Choroid plexus epithelial cell (primary cell): ENCODE measurements around the gene CLCN5.

Source experiments
- DNase-seq: peaks from one replicate; pipeline ENCODE4 v3.0.0-alpha.2; 2010; ENCODE audit warnings: low read depth
- H3K4me3 ChIP-seq: 2 replicates; pipeline ENCODE4 v1.5.1; 2011; ENCODE audit warnings: low read depth, mild to moderate bottlenecking, control low read depth, low read length, moderate library complexity
- CTCF ChIP-seq: conservative IDR thresholded peaks from 2 replicates; pipeline ENCODE4 v1.5.1; 2011; ENCODE audit warnings: low read depth, mild to moderate bottlenecking, control low read depth, inconsistent platforms, low read length, moderate library complexity

Gene CLCN5

DNA sequence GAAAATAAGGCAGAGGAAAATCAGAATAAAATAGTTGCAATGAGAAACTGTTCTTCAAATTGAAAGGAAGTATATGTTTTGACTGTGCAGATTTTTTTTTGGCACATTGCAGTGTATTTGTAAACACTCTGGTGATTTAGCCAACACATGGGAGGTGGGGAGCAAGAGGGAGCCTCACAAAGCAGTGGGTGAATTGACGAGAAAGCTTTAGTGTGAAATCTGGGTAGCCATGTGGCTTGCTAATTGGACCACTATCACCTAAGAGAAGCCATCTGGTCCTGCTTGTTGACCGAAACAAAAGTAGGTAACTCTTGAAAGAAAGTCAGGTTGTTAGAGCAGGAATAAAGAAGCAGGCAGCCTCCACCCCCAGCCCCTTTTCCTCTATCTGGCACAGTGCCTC lies 10.4 kb downstream of the CLCN5 start:
- no peak overlapping the region for H3K4me3 ChIP-seq
- DNase-seq, result no peak
- TF ChIP-seq CTCF, result no peak

GRCh38 chrX:49934148-49934547 lies 11.8 kb downstream of the CLCN5 start:
- DNase-seq, result peak; percentile 24
- TF ChIP-seq CTCF, result no peak
- no peak overlapping the region for H3K4me3 ChIP-seq

GRCh38 chrX:49934729-49935128 lies 12.3 kb downstream of the CLCN5 start:
- no peak for TF ChIP-seq CTCF
- no peak for DNase-seq

GRCh38 chrX:49947781-49948180 lies 25.4 kb downstream of the CLCN5 start:
- no peak for DNase-seq
- TF ChIP-seq CTCF, result no peak
- H3K4me3 ChIP-seq, result no peak overlapping the region

More at GRCh38 chrX:49934729-49935128, 12.3 kb downstream of the CLCN5 start:
- H3K4me3 ChIP-seq, result no peak overlapping the region

- no peak for TF ChIP-seq CTCF
- DNase-seq, result no peak
- H3K4me3 ChIP-seq, result no peak overlapping the region
These were observed 27.6 kb downstream of the CLCN5 start for GRCh38 chrX:49949961-49950360.

DNA sequence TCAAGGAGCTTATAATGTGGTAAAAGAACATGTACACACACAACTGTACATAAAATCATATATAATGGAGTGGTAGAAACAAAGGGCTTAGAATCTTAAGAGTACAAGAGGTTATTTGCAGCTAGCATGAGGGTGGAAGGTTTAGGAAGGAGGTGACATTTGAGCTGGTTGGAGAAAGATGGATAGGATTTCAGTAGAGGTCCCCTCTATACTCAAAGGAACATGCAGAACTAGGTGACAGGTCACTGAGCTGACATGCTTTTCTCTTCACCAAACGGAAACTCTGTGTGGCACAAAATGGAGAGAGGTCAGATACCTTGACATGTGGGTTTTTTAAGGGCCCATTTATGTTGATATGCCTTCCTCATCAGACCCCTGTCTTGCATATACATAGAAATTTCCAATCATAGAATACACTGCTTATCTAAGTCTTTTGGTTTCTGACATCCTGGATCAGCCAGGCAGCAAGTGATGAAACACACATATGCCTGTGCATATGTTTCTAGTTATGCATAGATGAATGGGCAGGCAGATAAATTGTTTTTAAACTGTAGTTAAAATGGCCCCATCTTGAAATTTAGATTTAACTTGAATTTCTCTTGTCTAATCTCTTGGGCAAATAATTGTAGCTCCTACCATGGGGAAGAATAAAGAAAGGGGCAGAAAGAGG lies 29.3 kb downstream of the CLCN5 start:
- H3K4me3 ChIP-seq, result no peak overlapping the region
- TF ChIP-seq CTCF, result no peak
- no peak for DNase-seq

- no peak overlapping the region for H3K4me3 ChIP-seq
- no peak for TF ChIP-seq CTCF
- DNase-seq, result no peak
These were observed 33.9 kb downstream of the CLCN5 start for GRCh38 chrX:49956313-49956712.
